ENCODE measurements around the gene ZNF699. TPM values are rescaled to one million over a fixed set of nuclear protein-coding genes. Genes with fewer than 3 reads are reported as not detected.
"Not testable (repeated sequence)": the region's sequence is repeated elsewhere in the genome, so short reads cannot be mapped to it uniquely, and the experiment has no call there.

The ZNF699 gene
- total and polyA plus RNA-seq, 2 of the 13 experiments (the other 11 are each of a cell fraction or from before 2014, with no cell fraction given): 0.33 to 2.2 TPM

DNA sequence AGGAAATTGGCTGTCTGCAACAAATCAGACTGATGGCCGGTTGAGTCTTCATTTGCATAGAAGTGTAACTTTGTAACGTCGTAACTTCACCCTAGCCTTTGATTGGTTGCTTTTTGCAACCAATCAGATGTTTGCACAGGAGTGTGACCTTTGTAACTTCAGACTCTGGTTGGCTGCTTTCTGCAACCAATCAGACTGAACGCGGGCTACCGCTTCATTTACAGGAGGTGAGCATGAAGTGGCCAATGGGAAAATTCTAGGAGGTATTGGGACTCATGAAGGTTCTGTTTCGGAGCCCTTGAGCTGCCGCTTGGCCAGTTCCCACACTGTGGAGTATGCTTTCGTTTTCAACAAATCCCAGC lies 13.9 kb upstream of the ZNF699 start:
- Histone ChIP-seq H3K36me3 (replicated peaks in 1 of 2; ENCODE audit: control insufficient read depth in 1 of 2, insufficient read depth in 2 of 2, low read length in 2 of 2) (0 out of 5 replicates have a peak, but pooled peaks cover 0 to 2% of the 10 kb centered on the region in 2 experiments), H2AFZ (ENCODE audit: low read length) (peak overlapping the region; percentile 82), H3K4me3 (replicated peaks in 1 of 3; ENCODE audit: insufficient read depth in 1 of 3, low read depth in 2 of 3, low read length in 3 of 3) (peak overlapping the region; percentile 34 to 74 (median 42); a peak in 5 of 6 replicates), H3K9me3 (ENCODE audit: low read length) (peaks cover 16% of the 10 kb centered on the region), H3K79me2 (ENCODE audit: insufficient read depth, low read length) (no peaks in the 10 kb centered on the region), H3K27me3 (ENCODE audit: control insufficient read depth in 1 of 2, insufficient read depth in 2 of 2, low read length in 2 of 2) (no peaks in the 10 kb centered on the region), H4K20me1 (ENCODE audit: insufficient read depth, low read length) (no peaks in the 10 kb centered on the region), H3K4me1 (ENCODE audit: insufficient read depth, low read length) (0 out of 2 replicates have a peak, but pooled peaks cover 10% of the 10 kb centered on the region), H3K27ac (ENCODE audit: extremely low read length, insufficient read depth, low read length) (peak overlapping the region; percentile 74), H3K4me2 (ENCODE audit: low read depth, low read length) (peak overlapping the region; percentile 84), H3K9ac (ENCODE audit: insufficient read depth, low read depth, low read length) (peak overlapping the region; percentile 37; the same call in 1 of the 2 replicates)
- 29% methylated on average over 9 of the region's 9 CpGs for WGBS (ENCODE audit: low lambda C conversion rate)
- BruUV-seq (replicated peaks): no TSS peak
- in situ Hi-C loops (cut with HindIII; ENCODE audit: extremely low pct_ligation_motif_present, low pct_unique_long_range_greater_than_20kb) (no loop called here), intact Hi-C loops (cut with micrococcal nuclease; ENCODE audit: unreplicated experiment) (loop anchor here (1.0 kb wide), 1 partner anchor 215 kb away; the partner anchor contains the start of gene ZNF426)
- FAIRE-seq (peak; percentile 64), ATAC-seq (peak; percentile 82), DNase-seq (ENCODE audit: low spot score) (peak; percentile 81)
- POLR2A ChIA-PET: interaction anchor here (0.8 kb wide), 1 partner anchor 112 kb away, joined by 3 read pairs; the partner anchor contains the start of gene ZNF266
- TF ChIP-seq E2F1 (CRISPR knock-in tag; IDR thresholded peaks at IDR 0.05): peak; percentile 67
- peak; percentile 89 for TF ChIP-seq ZKSCAN5 (CRISPR knock-in tag; IDR thresholded peaks at IDR 0.05)
- TF ChIP-seq ZNF256 (CRISPR knock-in tag; conservative IDR thresholded peaks at IDR 0.05): 0 out of 2 replicates have a peak, but pooled peaks have one; percentile 37
- 0 out of 2 replicates have a peak, but pooled peaks have one; percentile 29 for TF ChIP-seq PHF21A (CRISPR knock-in tag; IDR thresholded peaks at IDR 0.05)
- TF ChIP-seq, protein P1, sequence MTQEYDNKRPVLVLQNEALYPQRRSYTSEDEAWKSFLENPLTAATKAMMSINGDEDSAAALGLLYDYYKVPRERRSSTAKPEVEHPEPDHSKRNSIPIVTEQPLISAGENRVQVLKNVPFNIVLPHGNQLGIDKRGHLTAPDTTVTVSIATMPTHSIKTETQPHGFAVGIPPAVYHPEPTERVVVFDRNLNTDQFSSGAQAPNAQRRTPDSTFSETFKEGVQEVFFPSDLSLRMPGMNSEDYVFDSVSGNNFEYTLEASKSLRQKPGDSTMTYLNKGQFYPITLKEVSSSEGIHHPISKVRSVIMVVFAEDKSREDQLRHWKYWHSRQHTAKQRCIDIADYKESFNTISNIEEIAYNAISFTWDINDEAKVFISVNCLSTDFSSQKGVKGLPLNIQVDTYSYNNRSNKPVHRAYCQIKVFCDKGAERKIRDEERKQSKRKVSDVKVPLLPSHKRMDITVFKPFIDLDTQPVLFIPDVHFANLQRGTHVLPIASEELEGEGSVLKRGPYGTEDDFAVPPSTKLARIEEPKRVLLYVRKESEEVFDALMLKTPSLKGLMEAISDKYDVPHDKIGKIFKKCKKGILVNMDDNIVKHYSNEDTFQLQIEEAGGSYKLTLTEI (CRISPR knock-in tag; conservative IDR thresholded peaks at IDR 0.05): no peak
- peak; percentile 80 for TF ChIP-seq NFYB (CRISPR knock-in tag; IDR thresholded peaks at IDR 0.05)
- TF ChIP-seq, protein P2, sequence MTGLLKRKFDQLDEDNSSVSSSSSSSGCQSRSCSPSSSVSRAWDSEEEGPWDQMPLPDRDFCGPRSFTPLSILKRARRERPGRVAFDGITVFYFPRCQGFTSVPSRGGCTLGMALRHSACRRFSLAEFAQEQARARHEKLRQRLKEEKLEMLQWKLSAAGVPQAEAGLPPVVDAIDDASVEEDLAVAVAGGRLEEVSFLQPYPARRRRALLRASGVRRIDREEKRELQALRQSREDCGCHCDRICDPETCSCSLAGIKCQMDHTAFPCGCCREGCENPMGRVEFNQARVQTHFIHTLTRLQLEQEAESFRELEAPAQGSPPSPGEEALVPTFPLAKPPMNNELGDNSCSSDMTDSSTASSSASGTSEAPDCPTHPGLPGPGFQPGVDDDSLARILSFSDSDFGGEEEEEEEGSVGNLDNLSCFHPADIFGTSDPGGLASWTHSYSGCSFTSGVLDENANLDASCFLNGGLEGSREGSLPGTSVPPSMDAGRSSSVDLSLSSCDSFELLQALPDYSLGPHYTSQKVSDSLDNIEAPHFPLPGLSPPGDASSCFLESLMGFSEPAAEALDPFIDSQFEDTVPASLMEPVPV (CRISPR knock-in tag; IDR thresholded peaks at IDR 0.05): no peak
- peak; percentile 78 for TF ChIP-seq NFYC (CRISPR knock-in tag; IDR thresholded peaks at IDR 0.05)
- TF ChIP-seq, protein P3, sequence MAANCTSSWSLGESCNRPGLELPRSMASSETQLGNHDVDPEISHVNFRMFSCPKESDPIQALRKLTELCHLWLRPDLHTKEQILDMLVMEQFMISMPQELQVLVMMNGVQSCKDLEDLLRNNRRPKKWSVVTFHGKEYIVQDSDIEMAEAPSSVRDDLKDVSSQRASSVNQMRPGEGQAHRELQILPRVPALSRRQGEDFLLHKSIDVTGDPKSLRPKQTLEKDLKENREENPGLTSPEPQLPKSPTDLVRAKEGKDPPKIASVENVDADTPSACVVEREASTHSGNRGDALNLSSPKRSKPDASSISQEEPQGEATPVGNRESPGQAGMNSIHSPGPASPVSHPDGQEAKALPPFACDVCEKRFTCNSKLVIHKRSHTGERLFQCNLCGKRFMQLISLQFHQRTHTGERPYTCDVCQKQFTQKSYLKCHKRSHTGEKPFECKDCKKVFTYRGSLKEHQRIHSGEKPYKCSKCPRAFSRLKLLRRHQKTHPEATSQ (CRISPR knock-in tag; IDR thresholded peaks at IDR 0.05; ENCODE audit: borderline replicate concordance): 0 out of 2 replicates have a peak, but pooled peaks have one; percentile 20
- TF ChIP-seq RFXAP (CRISPR knock-in tag; IDR thresholded peaks at IDR 0.05; ENCODE audit: borderline replicate concordance): 0 out of 2 replicates have a peak, but pooled peaks have one; percentile 48
- TF ChIP-seq CREB1 (IDR thresholded peaks at IDR 0.05): no peak
- 0 out of 2 replicates have a peak, but pooled peaks have one; percentile 30 for TF ChIP-seq CREB1 (CRISPR knock-in tag; IDR thresholded peaks at IDR 0.05)
- CTCF ChIA-PET (ENCODE audit: low intra/inter-chr PET ratio, low total read pairs): no interaction called here

DNA sequence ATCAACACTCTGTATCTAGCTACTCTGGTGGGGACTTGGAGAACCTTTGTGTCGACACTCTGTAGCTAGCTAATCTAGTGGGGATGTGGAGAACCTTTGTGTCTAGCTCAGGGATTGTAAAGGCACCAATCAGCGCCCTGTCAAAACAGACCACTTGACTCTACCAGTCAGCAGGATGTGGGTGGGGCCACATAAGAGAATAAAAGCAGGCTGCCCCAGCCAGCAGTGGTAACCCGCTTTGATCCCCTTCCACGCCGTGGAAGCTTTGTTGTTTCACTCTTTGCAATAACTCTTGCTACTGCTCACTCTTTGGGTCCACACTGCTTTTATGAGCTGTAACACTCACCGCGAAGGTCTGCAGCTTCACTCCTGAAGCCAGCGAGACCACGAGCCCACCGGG lies 12.6 kb upstream of the ZNF699 start:
- BruUV-seq (replicated peaks); in situ Hi-C loops (cut with HindIII; ENCODE audit: extremely low pct_ligation_motif_present, low pct_unique_long_range_greater_than_20kb); H3K4me2 ChIP-seq (ENCODE audit: low read depth, low read length); H4K20me1 ChIP-seq (ENCODE audit: insufficient read depth, low read length); H2AFZ ChIP-seq (ENCODE audit: low read length); H3K27me3 ChIP-seq (ENCODE audit: control insufficient read depth in 1 of 2, insufficient read depth in 2 of 2, low read length in 2 of 2); H3K27ac ChIP-seq (ENCODE audit: extremely low read length, insufficient read depth, low read length); POLR2A ChIA-PET; H3K9ac ChIP-seq (ENCODE audit: insufficient read depth, low read depth, low read length); FAIRE-seq; H3K9me3 ChIP-seq (ENCODE audit: low read length); H3K79me2 ChIP-seq (ENCODE audit: insufficient read depth, low read length); H3K4me1 ChIP-seq (ENCODE audit: insufficient read depth, low read length); H3K4me3 ChIP-seq (replicated peaks in 1 of 3; ENCODE audit: insufficient read depth in 1 of 3, low read depth in 2 of 3, low read length in 3 of 3); H3K36me3 ChIP-seq (replicated peaks in 1 of 2; ENCODE audit: control insufficient read depth in 1 of 2, insufficient read depth in 2 of 2, low read length in 2 of 2); intact Hi-C loops (cut with micrococcal nuclease; ENCODE audit: unreplicated experiment); DNase-seq (ENCODE audit: low spot score); CTCF ChIA-PET (ENCODE audit: low intra/inter-chr PET ratio, low total read pairs); ATAC-seq: not testable (repeated sequence)
- 74% methylated on average over 9 of the region's 10 CpGs for WGBS (ENCODE audit: low lambda C conversion rate)
